ENCODE measurements around the gene TMEM63C.

Gene TMEM63C

DNA sequence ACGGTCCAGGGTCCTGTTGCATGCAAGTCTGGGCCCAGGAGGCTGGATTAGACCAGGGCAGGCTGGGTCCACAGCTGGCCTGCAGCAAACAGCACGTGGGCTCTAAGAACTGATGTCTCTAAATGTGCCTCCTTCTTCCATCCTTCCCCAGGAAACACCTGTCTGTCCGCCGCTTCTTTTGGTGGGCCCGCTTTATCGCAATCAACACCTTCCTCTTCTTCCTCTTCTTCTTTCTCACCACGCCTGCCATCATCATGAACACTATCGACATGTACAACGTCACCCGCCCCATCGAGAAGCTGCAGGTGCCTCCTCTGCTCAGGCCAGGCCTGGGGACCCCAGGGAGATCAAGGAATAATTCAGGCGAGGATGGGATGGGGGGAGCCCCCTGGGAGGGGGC is 61.2 kb downstream of the TMEM63C start:
- H3K4me1 ChIP-seq (ENCODE audit: control insufficient read depth in 1 of 2, insufficient read depth in 2 of 2, low read length in 2 of 2) = no peaks in the 10 kb centered on the region
- H3K4me2 ChIP-seq (ENCODE audit: low read length) = no peak overlapping the region
- H2AK5ac ChIP-seq (ENCODE audit: low read length) = no peak overlapping the region
- H3K27me3 ChIP-seq (ENCODE audit: insufficient read depth, low read length) = peaks cover 2% of the 10 kb centered on the region
- no peak overlapping the region for H3K4ac ChIP-seq (ENCODE audit: low read depth, low read length)
- no peaks in the 10 kb centered on the region for H3K79me1 ChIP-seq (ENCODE audit: low read length)
- no peak overlapping the region for H3K18ac ChIP-seq (ENCODE audit: low read length)
- no CpG with 5 or more reads among the region's 12 CpGs for WGBS (ENCODE audit: extremely low coverage, insufficient coverage, insufficient read length)
- H3K4me3 ChIP-seq (ENCODE audit: low read depth, low read length) = no peak overlapping the region
- H2AFZ ChIP-seq (ENCODE audit: insufficient read depth, low read length, poor library complexity) = no peak overlapping the region
- H3K23ac ChIP-seq (ENCODE audit: low read length) = no peak overlapping the region
- no peak overlapping the region for H4K91ac ChIP-seq (ENCODE audit: low read depth, low read length)
- H3K79me2 ChIP-seq (ENCODE audit: control insufficient read depth, insufficient read depth, low read length, poor library complexity) = no peaks in the 10 kb centered on the region
- DNase-seq = no peak
- H3K9ac ChIP-seq (ENCODE audit: low read length) = no peak overlapping the region
- H2BK12ac ChIP-seq (ENCODE audit: low read length) = no peak overlapping the region
- no peak overlapping the region for H3K14ac ChIP-seq (ENCODE audit: low read length)
- no peak overlapping the region for H4K12ac ChIP-seq (ENCODE audit: low read depth, low read length)
- no peak overlapping the region for H2BK120ac ChIP-seq (ENCODE audit: insufficient read depth, low read length, poor library complexity)
- H3K9me3 ChIP-seq (ENCODE audit: insufficient read depth, low read depth, low read length) = peaks cover 2% of the 10 kb centered on the region
- no peak overlapping the region for H2BK5ac ChIP-seq (ENCODE audit: low read depth, low read length, poor library complexity)
- H3K27ac ChIP-seq (ENCODE audit: low read depth, low read length) = no peak overlapping the region
- no peaks in the 10 kb centered on the region for H3K36me3 ChIP-seq (ENCODE audit: control insufficient read depth in 1 of 2, insufficient read depth in 2 of 2, low read length in 2 of 2)
- no peak overlapping the region for H4K8ac ChIP-seq (ENCODE audit: low read depth, low read length)

DNA sequence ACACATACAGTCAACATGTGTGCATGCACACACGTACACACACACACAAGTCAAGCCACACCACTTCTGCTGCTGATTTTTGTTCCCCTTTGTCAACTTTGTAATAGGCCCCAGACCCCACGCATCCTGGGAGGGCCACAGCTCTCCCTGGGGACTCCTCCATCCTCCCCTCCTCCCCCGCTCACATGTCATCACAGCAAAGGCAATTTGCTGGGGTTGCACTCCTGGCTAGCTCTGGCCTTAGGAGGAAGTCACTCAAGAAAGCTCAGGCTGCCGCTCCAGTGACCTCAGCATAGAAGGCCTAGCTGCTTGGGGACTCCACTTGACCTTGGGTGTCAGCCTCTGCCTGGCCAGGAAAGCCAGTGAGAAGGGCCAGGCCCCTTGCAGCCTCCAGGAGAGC is 62.3 kb downstream of the TMEM63C start:
- no CpG with 5 or more reads among the region's 4 CpGs for WGBS (ENCODE audit: extremely low coverage, insufficient coverage, insufficient read length)
- Histone ChIP-seq H3K4me1 (ENCODE audit: control insufficient read depth in 1 of 2, insufficient read depth in 2 of 2, low read length in 2 of 2) (no peaks in the 10 kb centered on the region), H3K36me3 (ENCODE audit: control insufficient read depth in 1 of 2, insufficient read depth in 2 of 2, low read length in 2 of 2) (no peaks in the 10 kb centered on the region), H3K27me3 (ENCODE audit: insufficient read depth, low read length) (peaks cover 2% of the 10 kb centered on the region), H3K18ac (ENCODE audit: low read length) (no peak overlapping the region), H3K14ac (ENCODE audit: low read length) (no peak overlapping the region), H3K79me1 (ENCODE audit: low read length) (no peaks in the 10 kb centered on the region), H4K91ac (ENCODE audit: low read depth, low read length) (no peak overlapping the region), H3K4ac (ENCODE audit: low read depth, low read length) (no peak overlapping the region), H3K9ac (ENCODE audit: low read length) (no peak overlapping the region), H4K8ac (ENCODE audit: low read depth, low read length) (no peak overlapping the region), H2AFZ (ENCODE audit: insufficient read depth, low read length, poor library complexity) (no peak overlapping the region), H3K4me3 (ENCODE audit: low read depth, low read length) (no peak overlapping the region), H2BK12ac (ENCODE audit: low read length) (no peak overlapping the region), H3K4me2 (ENCODE audit: low read length) (no peak overlapping the region), H3K23ac (ENCODE audit: low read length) (no peak overlapping the region), H4K12ac (ENCODE audit: low read depth, low read length) (no peak overlapping the region), H2BK5ac (ENCODE audit: low read depth, low read length, poor library complexity) (no peak overlapping the region), H2AK5ac (ENCODE audit: low read length) (no peak overlapping the region), H3K9me3 (ENCODE audit: insufficient read depth, low read depth, low read length) (peaks cover 2% of the 10 kb centered on the region), H2BK120ac (ENCODE audit: insufficient read depth, low read length, poor library complexity) (no peak overlapping the region), H3K79me2 (ENCODE audit: control insufficient read depth, insufficient read depth, low read length, poor library complexity) (no peaks in the 10 kb centered on the region), H3K27ac (ENCODE audit: low read depth, low read length) (no peak overlapping the region)
- no peak for DNase-seq

DNA sequence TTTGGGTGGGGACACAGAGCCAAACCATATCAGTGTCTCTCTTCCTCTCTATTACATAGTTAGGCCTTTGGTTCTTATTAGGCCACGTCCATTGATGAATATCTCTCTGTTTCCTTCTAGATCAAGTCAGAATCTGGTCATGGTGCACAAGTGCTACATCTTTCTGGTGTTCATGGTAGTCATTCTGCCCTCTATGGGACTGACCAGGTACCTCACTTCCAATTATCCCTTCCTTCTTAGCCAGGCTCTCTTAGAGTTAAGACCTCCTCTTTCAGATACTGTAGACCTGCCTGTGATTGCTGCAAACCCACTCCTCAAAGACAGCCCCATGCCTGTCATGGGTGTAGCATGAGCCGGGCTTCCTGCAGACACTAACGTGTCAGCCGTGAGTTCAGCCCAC is 64.2 kb downstream of the TMEM63C start:
- Histone ChIP-seq H4K91ac (ENCODE audit: low read depth, low read length) (no peak overlapping the region), H3K9ac (ENCODE audit: low read length) (no peak overlapping the region), H3K14ac (ENCODE audit: low read length) (no peak overlapping the region), H4K8ac (ENCODE audit: low read depth, low read length) (no peak overlapping the region), H2BK120ac (ENCODE audit: insufficient read depth, low read length, poor library complexity) (no peak overlapping the region), H3K79me2 (ENCODE audit: control insufficient read depth, insufficient read depth, low read length, poor library complexity) (no peaks in the 10 kb centered on the region), H2AK5ac (ENCODE audit: low read length) (no peak overlapping the region), H3K4ac (ENCODE audit: low read depth, low read length) (no peak overlapping the region), H3K23ac (ENCODE audit: low read length) (no peak overlapping the region), H4K12ac (ENCODE audit: low read depth, low read length) (no peak overlapping the region), H3K27me3 (ENCODE audit: insufficient read depth, low read length) (peaks cover 2% of the 10 kb centered on the region), H3K4me2 (ENCODE audit: low read length) (no peak overlapping the region), H3K79me1 (ENCODE audit: low read length) (no peaks in the 10 kb centered on the region), H3K4me1 (ENCODE audit: control insufficient read depth in 1 of 2, insufficient read depth in 2 of 2, low read length in 2 of 2) (no peaks in the 10 kb centered on the region), H2AFZ (ENCODE audit: insufficient read depth, low read length, poor library complexity) (no peak overlapping the region), H2BK5ac (ENCODE audit: low read depth, low read length, poor library complexity) (no peak overlapping the region), H2BK12ac (ENCODE audit: low read length) (no peak overlapping the region), H3K9me3 (ENCODE audit: insufficient read depth, low read depth, low read length) (peaks cover 2% of the 10 kb centered on the region), H3K36me3 (ENCODE audit: control insufficient read depth in 1 of 2, insufficient read depth in 2 of 2, low read length in 2 of 2) (no peaks in the 10 kb centered on the region), H3K4me3 (ENCODE audit: low read depth, low read length) (no peak overlapping the region), H3K18ac (ENCODE audit: low read length) (no peak overlapping the region), H3K27ac (ENCODE audit: low read depth, low read length) (no peak overlapping the region)
- WGBS (ENCODE audit: extremely low coverage, insufficient coverage, insufficient read length) = no CpG with 5 or more reads among the region's 4 CpGs
- DNase-seq = no peak

DNA sequence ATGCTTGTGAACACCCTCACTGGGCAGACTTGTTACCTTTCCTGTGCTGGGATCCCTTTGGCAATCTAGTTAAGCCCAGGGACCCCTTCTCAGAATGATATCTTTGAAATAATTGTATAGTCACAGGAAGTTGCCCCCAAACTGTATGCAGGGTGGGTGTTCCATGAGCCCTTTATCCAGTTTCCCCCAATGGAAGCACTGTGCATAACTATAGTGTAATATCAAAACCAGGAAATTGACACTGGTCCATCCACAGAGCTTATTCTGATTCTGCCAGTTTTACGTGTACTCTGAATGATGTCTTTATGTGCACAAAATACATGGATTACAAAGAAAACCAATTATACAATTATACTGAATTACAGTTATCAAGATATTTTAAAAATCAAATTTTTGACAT is 65.2 kb downstream of the TMEM63C start:
- Histone ChIP-seq H3K27me3 (ENCODE audit: insufficient read depth, low read length) (peaks cover 2% of the 10 kb centered on the region), H2AFZ (ENCODE audit: insufficient read depth, low read length, poor library complexity) (no peak overlapping the region), H2BK12ac (ENCODE audit: low read length) (no peak overlapping the region), H3K14ac (ENCODE audit: low read length) (no peak overlapping the region), H3K4me2 (ENCODE audit: low read length) (no peak overlapping the region), H2BK5ac (ENCODE audit: low read depth, low read length, poor library complexity) (no peak overlapping the region), H2BK120ac (ENCODE audit: insufficient read depth, low read length, poor library complexity) (no peak overlapping the region), H3K4me1 (ENCODE audit: control insufficient read depth in 1 of 2, insufficient read depth in 2 of 2, low read length in 2 of 2) (no peaks in the 10 kb centered on the region), H3K79me2 (ENCODE audit: control insufficient read depth, insufficient read depth, low read length, poor library complexity) (no peaks in the 10 kb centered on the region), H3K4ac (ENCODE audit: low read depth, low read length) (no peak overlapping the region), H3K79me1 (ENCODE audit: low read length) (no peaks in the 10 kb centered on the region), H3K9ac (ENCODE audit: low read length) (no peak overlapping the region), H4K91ac (ENCODE audit: low read depth, low read length) (no peak overlapping the region), H3K36me3 (ENCODE audit: control insufficient read depth in 1 of 2, insufficient read depth in 2 of 2, low read length in 2 of 2) (no peaks in the 10 kb centered on the region), H3K9me3 (ENCODE audit: insufficient read depth, low read depth, low read length) (peaks cover 2% of the 10 kb centered on the region), H3K4me3 (ENCODE audit: low read depth, low read length) (no peak overlapping the region), H4K12ac (ENCODE audit: low read depth, low read length) (no peak overlapping the region), H3K18ac (ENCODE audit: low read length) (no peak overlapping the region), H2AK5ac (ENCODE audit: low read length) (no peak overlapping the region), H4K8ac (ENCODE audit: low read depth, low read length) (no peak overlapping the region), H3K23ac (ENCODE audit: low read length) (no peak overlapping the region), H3K27ac (ENCODE audit: low read depth, low read length) (no peak overlapping the region)
- WGBS (ENCODE audit: extremely low coverage, insufficient coverage, insufficient read length) = no CpG with 5 or more reads among the region's 1 CpG
- no peak for DNase-seq

All from trophoblast cell (in vitro differentiated cells and primary cell).